GM12878 (cell line): ENCODE results near the gene MXI1. TPM values are rescaled to one million over a fixed set of nuclear protein-coding genes. Genes with fewer than 3 reads are reported as not detected.

Experiments
- ATAC-seq: fragments of 200-7000 bp; cut with Tn5 transposase; 3 replicates; pipeline ENCODE4 v1.9.1; 2020; ENCODE audit warnings: mild to moderate bottlenecking, moderate library complexity
- BruUV-seq: library from RNA; stranded (reverse); fragments of 400-500 nt; replicated peaks from 2 replicates; lab custom pipeline; 2021; lab: Mats Ljungman, UMichigan
- CTCF ChIA-PET: fragments of 300-600 bp; sonication (Branson Sonifier 250); formaldehyde crosslinking; extraction: SDS; loops from one replicate; lab custom pipeline; 2021; ENCODE audit warnings: inconsistent platforms; lab: Yijun Ruan, JAX
- POLR2A ChIA-PET: fragments of 350-600 bp; formaldehyde crosslinking; extraction: SDS; loops from one replicate; lab custom pipeline; 2021; ENCODE audit warnings: inconsistent platforms; lab: Charles Lee
- RAD21 ChIA-PET: fragments of 300-600 bp; sonication (Branson Sonifier 250); formaldehyde crosslinking; loops from one replicate; lab custom pipeline; 2023; ENCODE audit warnings: antibody characterized with exemption; ENCODE audit not compliant: unreplicated experiment; lab: Charles Lee
- SMC1A ChIA-PET: fragments of 300-600 bp; sonication (Branson Sonifier 250); formaldehyde crosslinking; loops from one replicate; lab custom pipeline; 2023; ENCODE audit not compliant: unreplicated experiment, uncharacterized antibody; lab: Charles Lee
- DNase-seq: peaks from one replicate; pipeline ENCODE4 v3.0.0-alpha.2; 2011; ENCODE audit warnings: low read depth, low spot score
- FAIRE-seq: peaks from 3 replicates; lab custom pipeline; 2011; peaks lifted over from hg19 to GRCh38; lab: Jason Lieb, UNC
- H2AFZ ChIP-seq: 2 replicates; pipeline ENCODE4 v1.6.0; 2011; ENCODE audit warnings: low read depth, low read length, control low read depth; ENCODE audit not compliant: control insufficient read depth
- H3K27ac ChIP-seq: 2 replicates; pipeline ENCODE4 v1.5.1; 2011; ENCODE audit warnings: control low read depth; ENCODE audit not compliant: control insufficient read depth, insufficient read depth
- H3K27me3 ChIP-seq, 2 experiments: replicated peaks in 1 of 2; 2 replicates each; pipeline versions ENCODE4 v1.6.0 to v1.6.1; 2011; ENCODE audit warnings: low read length in 1 of 2; ENCODE audit not compliant: control insufficient read depth in 2 of 2, insufficient read depth in 2 of 2
- H3K36me3 ChIP-seq, 2 experiments: 2 replicates each; pipeline ENCODE4 v1.5.1; 2011; ENCODE audit warnings: low read length in 1 of 2; ENCODE audit not compliant: control insufficient read depth in 2 of 2, insufficient read depth in 2 of 2
- H3K4me1 ChIP-seq: 2 replicates; pipeline ENCODE4 v1.6.1; 2011; ENCODE audit warnings: mild to moderate bottlenecking, low read length, moderate library complexity, mixed read lengths; ENCODE audit not compliant: control insufficient read depth, insufficient read depth
- H3K4me2 ChIP-seq: 2 replicates; pipeline ENCODE4 v1.6.0; 2011; ENCODE audit warnings: control low read depth; ENCODE audit not compliant: control insufficient read depth, insufficient read depth
- H3K4me3 ChIP-seq: fragments of 200-600 bp; sonication (generic); 2 replicates; pipeline ENCODE4 v1.5.1; 2016
- H3K79me2 ChIP-seq: 2 replicates; pipeline ENCODE4 v1.6.0; 2011; ENCODE audit warnings: low read length; ENCODE audit not compliant: control insufficient read depth, insufficient read depth
- H3K9ac ChIP-seq: 2 replicates; pipeline ENCODE4 v1.8.0; 2011; ENCODE audit warnings: low read length, control low read depth, mixed read lengths; ENCODE audit not compliant: control insufficient read depth, insufficient read depth
- H3K9me3 ChIP-seq: replicated peaks from 3 replicates; pipeline ENCODE4 v1.5.1; 2011; ENCODE audit warnings: mild to moderate bottlenecking, low read length; ENCODE audit not compliant: control insufficient read depth, insufficient read depth
- H4K20me1 ChIP-seq: 2 replicates; pipeline ENCODE4 v1.6.0; 2011; ENCODE audit not compliant: control insufficient read depth, insufficient read depth
- ATF7 ChIP-seq: fragments of 450-650 bp; IDR thresholded peaks from 2 replicates; pipeline ENCODE4 v1.6.1; 2016; ENCODE audit warnings: low read depth, mild to moderate bottlenecking
- CEBPB ChIP-seq, 2 experiments: fragments of 150-350 bp in 1 of 2; IDR thresholded peaks; 2 replicates each; pipeline ENCODE4 v1.6.1; 2012 to 2014; ENCODE audit warnings: low read depth in 2 of 2, low read length in 2 of 2, borderline replicate concordance in 1 of 2, inconsistent platforms in 1 of 2
- EGR1 ChIP-seq, 2 experiments: IDR thresholded peaks; 1 replicate in 1 of 2; 2 replicates in 1 of 2; pipeline ENCODE4 v1.6.1; 2011 to 2012; ENCODE audit warnings: low read depth in 2 of 2, low read length in 2 of 2, borderline replicate concordance in 1 of 2, mild to moderate bottlenecking in 1 of 2, moderate library complexity in 1 of 2
- MEF2B ChIP-seq: fragments of 450-650 bp; IDR thresholded peaks from 2 replicates; pipeline ENCODE4 v1.6.1; 2018; ENCODE audit warnings: mild to moderate bottlenecking, moderate library complexity; ENCODE audit not compliant: partially characterized antibody, poor library complexity, severe bottlenecking
- NFYA ChIP-seq: IDR thresholded peaks from 2 replicates; pipeline ENCODE4 v1.6.1; 2011; ENCODE audit warnings: low read depth, mild to moderate bottlenecking, low read length, improper control_type of control experiment, borderline replicate concordance
- NR2F1 ChIP-seq: fragments of 450-650 bp; conservative IDR thresholded peaks from 2 replicates; pipeline ENCODE4 v1.6.1; 2017; ENCODE audit warnings: mild to moderate bottlenecking
- POU2F2 ChIP-seq: IDR thresholded peaks from 3 replicates; pipeline ENCODE4 v1.6.1; 2011; ENCODE audit warnings: low read depth, mild to moderate bottlenecking, low read length, borderline replicate concordance
- RAD21 ChIP-seq: IDR thresholded peaks from 2 replicates; pipeline ENCODE4 v1.6.1; 2011; ENCODE audit warnings: mild to moderate bottlenecking, low read depth, low read length, moderate library complexity; ENCODE audit not compliant: insufficient read depth
- ZNF207 ChIP-seq: fragments of 450-650 bp; IDR thresholded peaks from 2 replicates; pipeline ENCODE4 v1.6.1; 2014; ENCODE audit warnings: antibody characterized with exemption, mild to moderate bottlenecking, borderline replicate concordance
- ZNF622 ChIP-seq: fragments of 450-650 bp; IDR thresholded peaks from 2 replicates; pipeline ENCODE4 v1.6.1; 2017; ENCODE audit warnings: mild to moderate bottlenecking, inconsistent platforms
- WGBS: methylation state at CpG from one replicate; pipeline ENCODE4 v1.1.6; 2016; ENCODE audit warnings: low lambda C conversion rate; ENCODE audit not compliant: insufficient replicate concordance, insufficient coverage; ENCODE audit errors: missing lambda C conversion rate; 5-methylcytosine and 5-hydroxymethylcytosine counted together
- in situ Hi-C: fragments of 300-500 bp; cut with MboI; formaldehyde crosslinking; loops from 9 replicates; pipeline ENCODE4 v1.14.3; 2018; ENCODE audit warnings: mixed read lengths
- intact Hi-C: fragments of 100-400 bp; cut with micrococcal nuclease; formaldehyde crosslinking; loops from one replicate; pipeline ENCODE4 v1.14.2; 2022; ENCODE audit not compliant: unreplicated experiment
- polyA plus RNA-seq, 11 experiments: library from polyadenylated mRNA; depleted of rRNA in 4 of 11; unstranded in 6 of 11; stranded (reverse) in 5 of 11; fragments of >200 nt; fragmentation: Nextera tagmentation in 4 of 11; fragmentation: Illumina TruSeq in 1 of 11; extraction: Ambion mirVana in 4 of 11; extraction: Trizol in 1 of 11; gene quantifications; 1 replicate in 1 of 11; 2 replicates in 10 of 11; pipeline versions ENCODE4 v1.2.1 to v1.2.3, GENCODE V29; 2011 to 2016; ENCODE audit warnings: inconsistent platforms in 2 of 11, missing spikeins in 2 of 11, low read depth in 1 of 11
- total RNA-seq, 4 experiments: library from RNA; depleted of rRNA in 3 of 4; stranded (reverse); fragments of >200 nt in 3 of 4; fragmentation: Illumina TruSeq in 1 of 4; extraction: Trizol in 1 of 4; gene quantifications; 2 replicates each; pipeline versions ENCODE4 v1.2.1 to v1.2.3, GENCODE V29; 2013 to 2021
- TF ChIP-seq, protein P1 (sequence below): fragments of 150-350 bp; IDR thresholded peaks from 2 replicates; pipeline ENCODE4 v1.6.1; 2014; ENCODE audit warnings: mild to moderate bottlenecking, low read depth, low read length
- TF ChIP-seq, protein P2 (sequence below): fragments of 450-650 bp; IDR thresholded peaks from 2 replicates; pipeline ENCODE4 v1.6.1; 2017; ENCODE audit warnings: borderline replicate concordance
- TF ChIP-seq, protein P3 (sequence below): fragments of 450-650 bp; IDR thresholded peaks from 2 replicates; pipeline ENCODE4 v1.6.1; 2017; ENCODE audit warnings: mild to moderate bottlenecking, moderate library complexity
- TF ChIP-seq, protein P4 (sequence below): IDR thresholded peaks from 2 replicates; pipeline ENCODE4 v1.6.1; 2012; ENCODE audit warnings: low read length, inconsistent platforms

The MXI1 gene
- total and polyA plus RNA-seq, 10 of the 15 experiments (the other 5 are each of a cell fraction or from before 2014, with no cell fraction given), result 0.23 to 8.0 (median 0.41) TPM

DNA sequence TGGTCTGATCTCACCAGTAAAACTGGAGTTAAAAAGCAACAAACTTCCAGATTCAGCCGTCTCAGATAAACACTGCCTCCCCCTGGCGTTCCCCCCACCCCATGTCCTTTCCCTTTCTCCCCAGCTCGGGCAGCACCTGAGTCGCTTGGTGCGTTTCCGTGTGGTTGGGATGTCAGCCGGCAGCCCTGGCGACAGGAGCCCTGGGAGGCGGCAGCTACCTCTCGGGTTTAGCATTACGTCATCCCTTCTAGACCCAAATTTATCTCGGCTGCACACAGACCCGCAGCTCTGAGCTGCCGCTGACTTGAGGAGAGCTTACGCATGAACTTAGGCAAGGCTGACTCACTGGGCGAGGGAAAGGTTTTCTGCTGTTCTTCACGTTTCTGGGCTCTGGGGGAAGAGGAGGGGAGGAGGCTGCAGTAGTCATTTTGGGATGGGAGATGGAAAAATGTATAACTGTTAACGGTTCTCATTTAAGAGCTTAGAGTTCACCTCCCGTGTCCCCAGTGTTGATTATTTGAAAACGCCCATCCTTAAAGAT is 14.4 kb downstream of the MXI1 start:
- no peak overlapping the region for H3K27ac ChIP-seq
- peak overlapping the region; percentile 51 for H3K4me2 ChIP-seq
- ChIA-PET SMC1A (interaction anchor here (0.6 to 7.5 kb wide), 6 partner anchors 13 to 110 kb away, joined by 3 to 67 read pairs (median 6); partner anchors contain the start of gene MXI1), CTCF (interaction anchor here (0.6 to 6.1 kb wide), 5 partner anchors 12 to 83 kb away, joined by 3 to 62 read pairs (median 5); partner anchors contain the start of gene MXI1), POLR2A (interaction anchor here (0.6 kb wide), 1 partner anchor 149 kb away, joined by 5 read pairs; no protein-coding TSS in a partner anchor), RAD21 (interaction anchor here (0.9 to 2.2 kb wide), 3 partner anchors 13 to 84 kb away, joined by 3 to 12 read pairs (median 11); no protein-coding TSS in a partner anchor)
- no peak for DNase-seq
- H3K9me3 ChIP-seq, result no peaks in the 10 kb centered on the region; the same call in 2 of the 3 replicates
- in situ Hi-C loops (loop anchor here (5.0 kb wide), 1 partner anchor 84 kb away; no protein-coding TSS in a partner anchor), intact Hi-C loops (loop anchor here (2.0 to 10.0 kb wide), 2 partner anchors 83 to 337 kb away; no protein-coding TSS in a partner anchor)
- H3K36me3 ChIP-seq, result no peaks in the 10 kb centered on the region
- BruUV-seq, result no TSS peak
- no peak overlapping the region for H3K4me3 ChIP-seq
- H2AFZ ChIP-seq, result peak overlapping the region; percentile 12; the same call in 1 of the 2 replicates
- H3K79me2 ChIP-seq, result no peaks in the 10 kb centered on the region
- peak; percentile 23 for FAIRE-seq
- 20% methylated on average over 20 of the region's 20 CpGs for WGBS
- peak; percentile 13; the same call in 1 of the 3 replicates for ATAC-seq
- H3K9ac ChIP-seq, result no peak overlapping the region
- H3K4me1 ChIP-seq, result peaks cover 3% of the 10 kb centered on the region; the same call in 1 of the 2 replicates
- no peaks in the 10 kb centered on the region for H4K20me1 ChIP-seq
- peaks cover 1 to 3% of the 10 kb centered on the region in 2 experiments; a peak in 1 of 4 replicates for H3K27me3 ChIP-seq
- TF ChIP-seq, protein P1, sequence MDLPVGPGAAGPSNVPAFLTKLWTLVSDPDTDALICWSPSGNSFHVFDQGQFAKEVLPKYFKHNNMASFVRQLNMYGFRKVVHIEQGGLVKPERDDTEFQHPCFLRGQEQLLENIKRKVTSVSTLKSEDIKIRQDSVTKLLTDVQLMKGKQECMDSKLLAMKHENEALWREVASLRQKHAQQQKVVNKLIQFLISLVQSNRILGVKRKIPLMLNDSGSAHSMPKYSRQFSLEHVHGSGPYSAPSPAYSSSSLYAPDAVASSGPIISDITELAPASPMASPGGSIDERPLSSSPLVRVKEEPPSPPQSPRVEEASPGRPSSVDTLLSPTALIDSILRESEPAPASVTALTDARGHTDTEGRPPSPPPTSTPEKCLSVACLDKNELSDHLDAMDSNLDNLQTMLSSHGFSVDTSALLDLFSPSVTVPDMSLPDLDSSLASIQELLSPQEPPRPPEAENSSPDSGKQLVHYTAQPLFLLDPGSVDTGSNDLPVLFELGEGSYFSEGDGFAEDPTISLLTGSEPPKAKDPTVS, result no peak
- TF ChIP-seq CEBPB (IDR thresholded peaks at IDR 0.05; ENCODE audit: borderline replicate concordance in 1 of 2, low read depth in 2 of 2, low read length in 2 of 2) (no peak), MEF2B (peak; percentile 15), NFYA (no peak), NR2F1 (no peak), ZNF622 (no peak), RAD21 (peak; percentile 35), ZNF207 (no peak), ATF7 (peak; percentile 99), POU2F2 (no peak), EGR1 (IDR thresholded peaks at IDR 0.05; ENCODE audit: borderline replicate concordance in 1 of 2, low read depth in 2 of 2, low read length in 2 of 2) (no peak; a peak in 1 of 3 replicates)
- TF ChIP-seq, protein P2, sequence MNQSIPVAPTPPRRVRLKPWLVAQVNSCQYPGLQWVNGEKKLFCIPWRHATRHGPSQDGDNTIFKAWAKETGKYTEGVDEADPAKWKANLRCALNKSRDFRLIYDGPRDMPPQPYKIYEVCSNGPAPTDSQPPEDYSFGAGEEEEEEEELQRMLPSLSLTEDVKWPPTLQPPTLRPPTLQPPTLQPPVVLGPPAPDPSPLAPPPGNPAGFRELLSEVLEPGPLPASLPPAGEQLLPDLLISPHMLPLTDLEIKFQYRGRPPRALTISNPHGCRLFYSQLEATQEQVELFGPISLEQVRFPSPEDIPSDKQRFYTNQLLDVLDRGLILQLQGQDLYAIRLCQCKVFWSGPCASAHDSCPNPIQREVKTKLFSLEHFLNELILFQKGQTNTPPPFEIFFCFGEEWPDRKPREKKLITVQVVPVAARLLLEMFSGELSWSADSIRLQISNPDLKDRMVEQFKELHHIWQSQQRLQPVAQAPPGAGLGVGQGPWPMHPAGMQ, result no peak
- TF ChIP-seq, protein P3, sequence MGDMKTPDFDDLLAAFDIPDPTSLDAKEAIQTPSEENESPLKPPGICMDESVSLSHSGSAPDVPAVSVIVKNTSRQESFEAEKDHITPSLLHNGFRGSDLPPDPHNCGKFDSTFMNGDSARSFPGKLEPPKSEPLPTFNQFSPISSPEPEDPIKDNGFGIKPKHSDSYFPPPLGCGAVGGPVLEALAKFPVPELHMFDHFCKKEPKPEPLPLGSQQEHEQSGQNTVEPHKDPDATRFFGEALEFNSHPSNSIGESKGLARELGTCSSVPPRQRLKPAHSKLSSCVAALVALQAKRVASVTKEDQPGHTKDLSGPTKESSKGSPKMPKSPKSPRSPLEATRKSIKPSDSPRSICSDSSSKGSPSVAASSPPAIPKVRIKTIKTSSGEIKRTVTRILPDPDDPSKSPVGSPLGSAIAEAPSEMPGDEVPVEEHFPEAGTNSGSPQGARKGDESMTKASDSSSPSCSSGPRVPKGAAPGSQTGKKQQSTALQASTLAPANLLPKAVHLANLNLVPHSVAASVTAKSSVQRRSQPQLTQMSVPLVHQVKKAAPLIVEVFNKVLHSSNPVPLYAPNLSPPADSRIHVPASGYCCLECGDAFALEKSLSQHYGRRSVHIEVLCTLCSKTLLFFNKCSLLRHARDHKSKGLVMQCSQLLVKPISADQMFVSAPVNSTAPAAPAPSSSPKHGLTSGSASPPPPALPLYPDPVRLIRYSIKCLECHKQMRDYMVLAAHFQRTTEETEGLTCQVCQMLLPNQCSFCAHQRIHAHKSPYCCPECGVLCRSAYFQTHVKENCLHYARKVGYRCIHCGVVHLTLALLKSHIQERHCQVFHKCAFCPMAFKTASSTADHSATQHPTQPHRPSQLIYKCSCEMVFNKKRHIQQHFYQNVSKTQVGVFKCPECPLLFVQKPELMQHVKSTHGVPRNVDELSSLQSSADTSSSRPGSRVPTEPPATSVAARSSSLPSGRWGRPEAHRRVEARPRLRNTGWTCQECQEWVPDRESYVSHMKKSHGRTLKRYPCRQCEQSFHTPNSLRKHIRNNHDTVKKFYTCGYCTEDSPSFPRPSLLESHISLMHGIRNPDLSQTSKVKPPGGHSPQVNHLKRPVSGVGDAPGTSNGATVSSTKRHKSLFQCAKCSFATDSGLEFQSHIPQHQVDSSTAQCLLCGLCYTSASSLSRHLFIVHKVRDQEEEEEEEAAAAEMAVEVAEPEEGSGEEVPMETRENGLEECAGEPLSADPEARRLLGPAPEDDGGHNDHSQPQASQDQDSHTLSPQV, result no peak
- TF ChIP-seq, protein P4, sequence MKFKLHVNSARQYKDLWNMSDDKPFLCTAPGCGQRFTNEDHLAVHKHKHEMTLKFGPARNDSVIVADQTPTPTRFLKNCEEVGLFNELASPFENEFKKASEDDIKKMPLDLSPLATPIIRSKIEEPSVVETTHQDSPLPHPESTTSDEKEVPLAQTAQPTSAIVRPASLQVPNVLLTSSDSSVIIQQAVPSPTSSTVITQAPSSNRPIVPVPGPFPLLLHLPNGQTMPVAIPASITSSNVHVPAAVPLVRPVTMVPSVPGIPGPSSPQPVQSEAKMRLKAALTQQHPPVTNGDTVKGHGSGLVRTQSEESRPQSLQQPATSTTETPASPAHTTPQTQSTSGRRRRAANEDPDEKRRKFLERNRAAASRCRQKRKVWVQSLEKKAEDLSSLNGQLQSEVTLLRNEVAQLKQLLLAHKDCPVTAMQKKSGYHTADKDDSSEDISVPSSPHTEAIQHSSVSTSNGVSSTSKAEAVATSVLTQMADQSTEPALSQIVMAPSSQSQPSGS, result peak; percentile 93; the same call in 1 of the 2 replicates
